Esophagus muscularis mucosa (tissue), 3 donors: ENCODE measurements around the gene ITPR1.

Source experiments
- EP300 ChIP-seq: sonication (generic); formaldehyde crosslinking; IDR thresholded peaks from one replicate; pipeline ENCODE4 v1.6.1; 2017; ENCODE audit warnings: antibody characterized with exemption
- TF ChIP-seq, protein P1 (sequence below), 3 experiments: fragments of 200-600 bp in 2 of 3; fragments of 450-650 bp in 1 of 3; sonication (generic) in 2 of 3; IDR thresholded peaks; one replicate each; pipeline ENCODE4 v1.5.1; 2017 to 2019; ENCODE audit warnings: antibody characterized with exemption in 3 of 3, mild to moderate bottlenecking in 2 of 3, moderate library complexity in 1 of 3

DNA sequence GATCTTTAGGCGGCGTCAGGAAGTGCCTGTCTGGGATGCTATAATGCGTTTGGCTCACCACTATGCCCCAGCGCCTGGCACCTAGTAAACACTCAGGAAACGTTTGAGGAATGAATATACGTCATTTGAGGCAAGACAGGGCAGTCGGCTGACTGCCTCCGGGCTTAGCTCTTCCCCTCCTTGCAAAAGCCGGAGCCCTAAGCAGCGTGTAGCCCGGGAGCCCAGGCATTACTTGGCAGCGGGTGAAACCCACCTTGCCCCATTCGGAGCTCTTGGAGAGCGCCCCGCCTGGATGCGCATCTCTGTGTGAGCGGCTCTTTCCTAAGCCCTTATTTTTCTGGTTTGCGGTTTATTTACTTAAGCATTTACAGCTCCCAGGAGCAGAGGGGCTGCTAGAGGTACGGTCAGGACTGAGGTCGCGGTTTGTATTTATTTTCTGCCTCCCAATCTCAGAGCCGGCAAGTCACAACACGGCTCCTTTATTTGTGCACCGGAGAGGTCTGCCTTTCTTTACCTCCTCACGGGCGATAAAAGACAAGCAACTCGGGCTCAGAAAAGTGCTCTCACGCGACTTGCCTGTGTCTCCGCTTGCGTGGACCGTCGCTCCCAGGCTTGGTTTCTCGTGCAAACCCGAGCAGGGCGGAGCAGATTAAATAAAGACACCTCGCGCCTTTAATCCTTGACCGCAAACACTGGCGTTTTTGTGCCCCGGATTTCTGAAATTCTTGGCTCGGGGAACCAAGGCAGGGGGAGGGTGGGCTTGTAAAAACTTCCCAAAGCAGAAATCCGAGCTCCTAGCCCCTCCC is 737 bp upstream of the ITPR1 start:
- TF ChIP-seq, protein P1, sequence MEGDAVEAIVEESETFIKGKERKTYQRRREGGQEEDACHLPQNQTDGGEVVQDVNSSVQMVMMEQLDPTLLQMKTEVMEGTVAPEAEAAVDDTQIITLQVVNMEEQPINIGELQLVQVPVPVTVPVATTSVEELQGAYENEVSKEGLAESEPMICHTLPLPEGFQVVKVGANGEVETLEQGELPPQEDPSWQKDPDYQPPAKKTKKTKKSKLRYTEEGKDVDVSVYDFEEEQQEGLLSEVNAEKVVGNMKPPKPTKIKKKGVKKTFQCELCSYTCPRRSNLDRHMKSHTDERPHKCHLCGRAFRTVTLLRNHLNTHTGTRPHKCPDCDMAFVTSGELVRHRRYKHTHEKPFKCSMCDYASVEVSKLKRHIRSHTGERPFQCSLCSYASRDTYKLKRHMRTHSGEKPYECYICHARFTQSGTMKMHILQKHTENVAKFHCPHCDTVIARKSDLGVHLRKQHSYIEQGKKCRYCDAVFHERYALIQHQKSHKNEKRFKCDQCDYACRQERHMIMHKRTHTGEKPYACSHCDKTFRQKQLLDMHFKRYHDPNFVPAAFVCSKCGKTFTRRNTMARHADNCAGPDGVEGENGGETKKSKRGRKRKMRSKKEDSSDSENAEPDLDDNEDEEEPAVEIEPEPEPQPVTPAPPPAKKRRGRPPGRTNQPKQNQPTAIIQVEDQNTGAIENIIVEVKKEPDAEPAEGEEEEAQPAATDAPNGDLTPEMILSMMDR (IDR thresholded peaks at IDR 0.05), result no peak
- TF ChIP-seq EP300, result no peak
